ENCODE data around the gene CELF2.

DNA sequence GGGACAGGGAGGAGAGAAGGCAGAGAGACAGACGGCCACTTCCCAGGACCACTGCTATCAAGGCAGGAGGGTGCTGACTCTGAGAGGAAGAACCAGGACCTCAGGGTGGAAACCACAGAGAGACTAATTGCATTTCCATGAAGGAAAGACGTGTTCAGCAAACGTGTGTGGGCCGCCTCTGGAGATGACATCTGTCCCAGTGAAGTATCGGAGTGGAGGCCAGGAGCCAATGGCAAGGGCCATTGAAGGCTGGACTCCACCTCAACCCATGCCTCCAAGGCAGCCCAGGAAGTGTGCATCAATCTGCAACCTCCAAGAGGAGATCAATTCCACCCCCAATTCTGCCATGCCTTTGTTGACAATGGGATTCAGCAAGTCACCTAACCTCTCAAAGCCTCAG, 363.8 kb downstream of the CELF2 start:
- TF ChIP-seq, protein P1, sequence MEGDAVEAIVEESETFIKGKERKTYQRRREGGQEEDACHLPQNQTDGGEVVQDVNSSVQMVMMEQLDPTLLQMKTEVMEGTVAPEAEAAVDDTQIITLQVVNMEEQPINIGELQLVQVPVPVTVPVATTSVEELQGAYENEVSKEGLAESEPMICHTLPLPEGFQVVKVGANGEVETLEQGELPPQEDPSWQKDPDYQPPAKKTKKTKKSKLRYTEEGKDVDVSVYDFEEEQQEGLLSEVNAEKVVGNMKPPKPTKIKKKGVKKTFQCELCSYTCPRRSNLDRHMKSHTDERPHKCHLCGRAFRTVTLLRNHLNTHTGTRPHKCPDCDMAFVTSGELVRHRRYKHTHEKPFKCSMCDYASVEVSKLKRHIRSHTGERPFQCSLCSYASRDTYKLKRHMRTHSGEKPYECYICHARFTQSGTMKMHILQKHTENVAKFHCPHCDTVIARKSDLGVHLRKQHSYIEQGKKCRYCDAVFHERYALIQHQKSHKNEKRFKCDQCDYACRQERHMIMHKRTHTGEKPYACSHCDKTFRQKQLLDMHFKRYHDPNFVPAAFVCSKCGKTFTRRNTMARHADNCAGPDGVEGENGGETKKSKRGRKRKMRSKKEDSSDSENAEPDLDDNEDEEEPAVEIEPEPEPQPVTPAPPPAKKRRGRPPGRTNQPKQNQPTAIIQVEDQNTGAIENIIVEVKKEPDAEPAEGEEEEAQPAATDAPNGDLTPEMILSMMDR (conservative IDR thresholded peaks at IDR 0.05; ENCODE audit: low read depth, low read length): no peak
- no peak for TF ChIP-seq POLR2A (IDR thresholded peaks at IDR 0.05; ENCODE audit: low read depth, low read length)
